OCI-LY3 (cell line): ENCODE measurements around the gene SEC62.

Experiments
- EZH2phosphoT487 ChIP-seq: fragments of 200-600 bp; shearing (Covaris generic); IDR thresholded peaks from 2 replicates; pipeline ENCODE4 v1.6.1; 2018; ENCODE audit warnings: antibody characterized with exemption, mixed run types, low read depth
- TF ChIP-seq, protein P1 (sequence below): fragments of 200-600, 300-600 bp; sonication (generic); IDR thresholded peaks from 2 replicates; pipeline ENCODE4 v1.5.1; 2014; ENCODE audit warnings: antibody characterized with exemption, low read length, low read depth

DNA sequence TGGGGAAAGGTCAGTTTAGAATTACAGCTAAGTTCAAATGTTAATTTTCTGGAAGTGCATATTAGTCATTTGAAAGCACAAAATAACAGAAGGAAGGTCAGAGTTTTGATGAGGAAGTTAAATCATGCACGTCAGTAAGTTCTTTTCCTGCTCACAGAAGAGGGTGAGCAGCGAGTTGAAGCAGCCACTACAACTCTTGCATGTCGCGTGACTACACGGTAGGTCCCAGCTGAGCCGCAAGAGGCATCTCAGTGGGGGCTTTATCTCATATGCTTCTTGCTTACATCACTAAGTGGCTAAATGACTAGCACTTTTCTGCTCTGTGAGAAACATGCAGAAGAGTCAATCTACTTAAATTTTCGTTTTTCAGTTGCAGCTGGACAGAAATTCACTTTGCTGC lies 21.3 kb upstream of the SEC62 start:
- TF ChIP-seq, protein P1, sequence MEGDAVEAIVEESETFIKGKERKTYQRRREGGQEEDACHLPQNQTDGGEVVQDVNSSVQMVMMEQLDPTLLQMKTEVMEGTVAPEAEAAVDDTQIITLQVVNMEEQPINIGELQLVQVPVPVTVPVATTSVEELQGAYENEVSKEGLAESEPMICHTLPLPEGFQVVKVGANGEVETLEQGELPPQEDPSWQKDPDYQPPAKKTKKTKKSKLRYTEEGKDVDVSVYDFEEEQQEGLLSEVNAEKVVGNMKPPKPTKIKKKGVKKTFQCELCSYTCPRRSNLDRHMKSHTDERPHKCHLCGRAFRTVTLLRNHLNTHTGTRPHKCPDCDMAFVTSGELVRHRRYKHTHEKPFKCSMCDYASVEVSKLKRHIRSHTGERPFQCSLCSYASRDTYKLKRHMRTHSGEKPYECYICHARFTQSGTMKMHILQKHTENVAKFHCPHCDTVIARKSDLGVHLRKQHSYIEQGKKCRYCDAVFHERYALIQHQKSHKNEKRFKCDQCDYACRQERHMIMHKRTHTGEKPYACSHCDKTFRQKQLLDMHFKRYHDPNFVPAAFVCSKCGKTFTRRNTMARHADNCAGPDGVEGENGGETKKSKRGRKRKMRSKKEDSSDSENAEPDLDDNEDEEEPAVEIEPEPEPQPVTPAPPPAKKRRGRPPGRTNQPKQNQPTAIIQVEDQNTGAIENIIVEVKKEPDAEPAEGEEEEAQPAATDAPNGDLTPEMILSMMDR, result no peak
- TF ChIP-seq EZH2phosphoT487, result no peak
